ENCODE data around the gene LRFN5.
A peak's percentile ranks its signal among the peaks of the same experiment; 100 is the strongest.
"Not testable (repeated sequence)": the region's sequence is repeated elsewhere in the genome, so short reads cannot be mapped to it uniquely, and the experiment has no call there.

LRFN5 gene

DNA sequence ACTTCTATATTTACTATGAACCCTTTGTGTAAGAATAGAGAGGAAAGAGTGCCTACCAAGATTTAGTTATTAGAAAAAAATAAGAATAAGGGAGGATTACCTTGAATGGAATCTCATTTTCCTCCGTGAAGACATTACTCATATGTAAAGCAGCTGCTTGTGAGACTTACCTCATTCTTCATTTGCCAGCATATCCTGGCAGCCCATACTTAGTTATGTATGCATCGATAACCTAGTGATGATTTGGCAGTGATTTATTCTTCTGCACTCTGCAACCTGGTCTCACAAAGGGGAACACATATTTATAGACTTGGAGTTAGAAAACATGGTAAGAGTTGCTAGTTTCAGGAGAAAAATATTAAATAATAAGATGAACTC lies 56.8 kb downstream of the LRFN5 start:
- DNase-seq (no peak), ATAC-seq (no peak)
- Mint-ChIP-seq H3K4me3 (no peak overlapping the region), H3K27me3 (no peaks in the 10 kb centered on the region), H3K9me3 (no peaks in the 10 kb centered on the region), H3K27ac (no peak overlapping the region), H3K4me1 (no peaks in the 10 kb centered on the region), H3K36me3 (ENCODE audit: low read depth) (no peaks in the 10 kb centered on the region)

DNA sequence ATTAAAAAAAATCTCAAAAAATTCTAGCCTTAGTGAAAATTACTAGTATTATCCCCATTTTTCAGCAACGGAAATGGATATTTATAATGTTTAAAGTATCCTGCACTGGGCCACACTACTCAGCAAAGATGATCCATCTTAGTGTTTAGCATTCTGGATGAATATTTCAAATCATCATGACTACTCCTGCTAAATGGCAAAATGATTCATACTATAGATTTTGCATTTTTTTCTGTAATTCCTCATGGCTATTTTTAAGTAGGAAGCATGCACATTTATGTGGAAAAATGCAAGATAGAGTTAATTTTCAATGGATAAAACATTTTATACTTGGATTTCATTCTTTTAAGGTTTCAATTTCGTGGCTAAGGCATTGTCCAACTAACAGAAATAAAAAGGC lies 59.6 kb downstream of the LRFN5 start:
- no peak overlapping the region for H3K27ac Mint-ChIP-seq
- H3K27me3 Mint-ChIP-seq, result no peaks in the 10 kb centered on the region
- no peak overlapping the region for H3K4me3 Mint-ChIP-seq
- no peaks in the 10 kb centered on the region for H3K36me3 Mint-ChIP-seq (ENCODE audit: low read depth)
- DNase-seq, result no peak
- no peaks in the 10 kb centered on the region for H3K4me1 Mint-ChIP-seq
- no peaks in the 10 kb centered on the region for H3K9me3 Mint-ChIP-seq
- no peak for ATAC-seq

DNA sequence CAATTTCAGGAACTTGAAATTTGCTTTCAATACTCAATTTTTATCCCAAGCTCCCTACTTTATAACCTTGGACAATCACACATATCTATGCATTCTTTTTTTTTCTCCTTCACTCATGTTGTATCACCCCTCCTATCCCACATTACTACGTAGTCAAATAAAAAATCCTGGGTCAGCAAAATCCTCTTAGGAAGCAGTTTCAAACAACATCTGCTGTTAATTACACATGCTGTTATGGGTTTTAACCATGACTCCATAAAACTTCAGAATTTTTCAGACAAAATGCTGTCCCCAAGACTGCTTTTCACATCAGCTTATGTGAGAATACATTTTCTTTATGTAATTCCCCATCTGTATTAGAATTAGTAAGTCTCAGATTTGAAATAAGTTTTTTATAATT lies 61.7 kb downstream of the LRFN5 start:
- Mint-ChIP-seq H3K4me1 (no peaks in the 10 kb centered on the region), H3K4me3 (no peak overlapping the region), H3K36me3 (ENCODE audit: low read depth) (no peaks in the 10 kb centered on the region), H3K27ac (no peak overlapping the region), H3K9me3 (no peaks in the 10 kb centered on the region), H3K27me3 (no peaks in the 10 kb centered on the region)
- DNase-seq (no peak), ATAC-seq (no peak)

DNA sequence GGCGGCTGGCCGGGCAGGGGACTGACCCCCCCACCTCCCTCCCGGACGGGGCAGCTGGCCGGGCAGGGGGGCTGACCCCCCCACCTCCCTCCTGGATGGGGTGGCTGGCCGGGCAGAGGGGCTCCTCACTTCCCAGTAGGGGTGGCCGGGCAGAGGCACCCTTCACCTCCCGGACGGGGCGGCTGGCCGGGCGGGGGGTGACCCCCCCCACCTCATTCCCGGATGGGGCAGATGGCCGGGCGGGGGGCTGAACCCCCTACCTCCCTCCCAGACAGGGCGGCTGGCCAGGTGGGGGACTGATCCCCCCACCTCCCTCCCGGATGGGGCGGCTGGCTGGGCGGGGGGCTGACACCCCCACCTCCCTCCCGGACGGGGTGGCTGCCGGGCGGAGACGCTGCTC lies 66.9 kb downstream of the LRFN5 start:
- H3K4me1 Mint-ChIP-seq; H3K4me3 Mint-ChIP-seq; ATAC-seq; H3K36me3 Mint-ChIP-seq (ENCODE audit: low read depth); H3K27me3 Mint-ChIP-seq; DNase-seq; H3K27ac Mint-ChIP-seq; H3K9me3 Mint-ChIP-seq: not testable (repeated sequence)

DNA sequence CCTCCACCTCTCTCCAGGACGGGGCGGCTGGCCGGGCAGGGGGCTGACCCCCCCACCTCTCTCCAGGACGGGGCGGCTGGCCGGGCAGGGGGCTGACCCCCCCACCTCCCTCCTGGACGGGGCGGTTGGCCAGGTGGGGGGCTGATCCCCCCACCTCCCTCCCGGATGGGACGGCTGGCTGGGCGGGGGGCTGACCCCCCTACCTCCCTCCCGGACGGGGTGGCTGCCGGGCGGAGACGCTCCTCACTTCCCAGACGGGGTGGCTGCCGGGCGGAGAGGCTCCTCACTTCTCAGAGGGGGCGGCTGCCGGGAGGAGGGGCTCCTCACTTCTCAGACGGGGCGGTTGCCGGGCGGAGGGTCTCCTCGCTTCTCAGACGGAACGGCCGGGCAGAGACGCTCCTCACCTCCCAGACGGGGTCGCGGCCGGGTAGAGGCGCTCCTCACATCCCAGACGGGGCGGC lies 67.9 kb downstream of the LRFN5 start:
- not testable (repeated sequence) for H3K36me3 Mint-ChIP-seq (ENCODE audit: low read depth); DNase-seq; H3K27me3 Mint-ChIP-seq; H3K9me3 Mint-ChIP-seq; H3K4me1 Mint-ChIP-seq; H3K4me3 Mint-ChIP-seq; ATAC-seq; H3K27ac Mint-ChIP-seq

DNA sequence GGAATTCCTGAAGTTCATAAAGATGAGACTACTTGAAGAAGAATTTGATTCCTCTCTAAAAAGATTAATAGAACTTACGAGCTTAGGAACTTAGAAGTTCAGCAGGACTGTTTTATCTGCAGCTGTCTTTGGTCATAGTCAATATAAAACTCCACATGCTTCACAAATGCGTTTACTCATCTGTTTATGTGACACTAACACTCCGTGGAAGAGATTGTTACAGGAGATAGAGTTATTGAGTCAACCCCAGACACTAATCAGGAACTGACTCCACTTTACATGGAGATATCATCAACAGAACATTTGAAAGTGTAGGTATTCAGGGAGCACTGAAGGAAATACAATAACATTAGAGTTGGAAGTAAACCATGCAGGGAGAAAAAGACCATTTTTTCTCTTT lies 92.8 kb downstream of the LRFN5 start:
- Mint-ChIP-seq H3K36me3 (ENCODE audit: low read depth) (no peaks in the 10 kb centered on the region), H3K4me1 (no peaks in the 10 kb centered on the region), H3K27me3 (no peaks in the 10 kb centered on the region), H3K9me3 (no peaks in the 10 kb centered on the region), H3K4me3 (no peak overlapping the region), H3K27ac (no peak overlapping the region)
- DNase-seq, result no peak
- no peak for ATAC-seq

DNA sequence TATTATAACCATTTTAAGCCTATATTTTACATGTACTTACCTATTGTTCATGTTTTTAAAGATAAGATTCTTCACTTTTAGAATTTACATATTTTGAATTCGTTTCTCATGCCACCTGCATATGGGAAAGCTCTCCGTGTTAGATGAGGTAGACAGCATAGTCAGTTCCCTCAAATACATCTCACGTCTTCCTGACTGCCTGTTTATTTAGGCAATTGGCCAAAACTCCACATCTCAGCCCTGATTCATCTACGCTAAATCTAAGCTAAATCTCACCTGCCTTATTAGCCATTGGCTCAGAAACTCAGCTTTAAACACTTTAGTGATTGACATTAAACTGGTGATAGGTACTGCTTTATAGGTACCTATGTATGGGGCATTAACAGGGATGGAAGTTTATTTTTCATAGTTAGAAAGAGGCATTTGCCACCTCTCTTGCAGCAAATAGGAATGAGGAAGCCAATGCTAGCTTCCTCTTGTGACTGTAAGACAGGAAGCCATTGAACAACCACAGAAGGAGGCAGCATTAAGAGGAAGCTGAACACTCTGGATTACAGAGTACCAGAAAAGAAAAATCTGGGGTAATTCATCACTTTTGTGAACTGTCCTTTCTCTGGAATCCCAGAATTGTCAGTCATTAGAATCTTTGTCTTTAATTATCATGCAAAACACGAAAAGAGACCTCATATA lies 111.9 kb downstream of the LRFN5 start:
- ATAC-seq (no peak), DNase-seq (no peak)
- no peak overlapping the region for H3K4me3 Mint-ChIP-seq
- no peaks in the 10 kb centered on the region for H3K36me3 Mint-ChIP-seq (ENCODE audit: low read depth)
- peaks cover 1% of the 10 kb centered on the region for H3K27me3 Mint-ChIP-seq
- peaks cover 7% of the 10 kb centered on the region for H3K4me1 Mint-ChIP-seq
- H3K9me3 Mint-ChIP-seq, result no peaks in the 10 kb centered on the region
- no peak overlapping the region for H3K27ac Mint-ChIP-seq

DNA sequence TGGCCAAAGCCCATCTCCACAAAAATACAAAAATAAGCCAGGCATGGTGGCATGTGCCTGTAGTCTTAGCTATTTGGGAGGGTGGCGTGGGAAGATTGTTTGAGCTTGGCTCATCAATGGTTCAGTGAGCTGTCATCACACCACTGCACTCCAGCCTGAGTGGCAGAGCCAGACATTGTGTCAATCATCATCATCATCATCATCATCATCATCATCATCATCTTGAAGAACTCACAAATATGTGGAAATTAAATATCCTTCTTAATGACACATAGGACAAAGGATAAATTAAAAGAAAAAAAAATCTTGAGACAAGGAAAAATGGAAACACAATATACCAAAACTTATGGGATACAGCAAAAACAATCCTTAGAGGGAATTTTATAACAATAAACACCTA lies 132.5 kb downstream of the LRFN5 start:
- Mint-ChIP-seq H3K9me3 (peaks cover 11% of the 10 kb centered on the region), H3K4me3 (no peak overlapping the region), H3K27me3 (peaks cover 6% of the 10 kb centered on the region), H3K36me3 (ENCODE audit: low read depth) (no peaks in the 10 kb centered on the region), H3K4me1 (peaks cover 3% of the 10 kb centered on the region), H3K27ac (no peak overlapping the region)
- no peak for ATAC-seq
- DNase-seq, result no peak

DNA sequence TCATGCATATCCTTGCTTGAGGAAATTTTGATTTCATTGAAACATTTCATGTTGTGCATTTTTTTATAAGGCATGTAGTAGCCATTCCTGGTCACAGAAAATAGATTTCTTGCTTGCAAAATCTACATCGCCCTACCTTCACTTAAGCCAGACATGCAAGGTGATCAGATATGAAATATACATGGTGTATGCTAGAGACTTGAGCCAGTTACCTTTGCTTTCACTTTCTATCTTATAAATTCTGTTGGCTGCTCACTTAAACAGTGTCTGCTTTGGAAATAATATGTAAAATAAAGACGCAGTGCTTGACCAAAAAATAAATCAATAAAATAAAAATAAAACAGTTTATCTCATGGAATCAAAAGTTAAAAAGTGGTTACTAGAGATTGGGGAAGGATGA lies 136.5 kb downstream of the LRFN5 start:
- Mint-ChIP-seq H3K9me3 (no peaks in the 10 kb centered on the region), H3K4me1 (peaks cover 6% of the 10 kb centered on the region), H3K27ac (no peak overlapping the region), H3K4me3 (no peak overlapping the region), H3K36me3 (ENCODE audit: low read depth) (no peaks in the 10 kb centered on the region), H3K27me3 (no peaks in the 10 kb centered on the region)
- no peak for ATAC-seq
- DNase-seq, result no peak

DNA sequence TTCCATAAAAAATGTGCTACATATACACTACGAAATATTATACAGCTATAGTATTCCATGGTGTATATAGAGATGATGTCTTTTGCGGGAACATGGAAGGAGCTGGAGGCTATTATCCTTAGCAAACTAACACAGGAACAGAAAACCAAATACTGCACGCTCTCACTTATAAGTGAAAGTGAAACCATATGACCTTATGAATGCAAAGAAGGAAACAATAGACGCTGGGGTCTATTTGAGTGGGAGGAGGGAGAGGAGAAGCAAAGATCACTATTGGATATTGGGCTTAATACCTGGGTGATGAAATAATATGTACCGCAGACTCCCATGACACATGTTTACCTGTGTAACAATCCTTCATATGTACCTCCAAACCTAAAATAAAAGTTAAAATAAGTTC lies 142.8 kb downstream of the LRFN5 start:
- Mint-ChIP-seq H3K9me3 (no peaks in the 10 kb centered on the region), H3K27me3 (no peaks in the 10 kb centered on the region), H3K4me3 (peak overlapping the region; percentile 53), H3K4me1 (peaks cover 14% of the 10 kb centered on the region), H3K36me3 (ENCODE audit: low read depth) (no peaks in the 10 kb centered on the region), H3K27ac (peak overlapping the region; percentile 35)
- DNase-seq, result no peak
- peak; percentile 61 for ATAC-seq

DNA sequence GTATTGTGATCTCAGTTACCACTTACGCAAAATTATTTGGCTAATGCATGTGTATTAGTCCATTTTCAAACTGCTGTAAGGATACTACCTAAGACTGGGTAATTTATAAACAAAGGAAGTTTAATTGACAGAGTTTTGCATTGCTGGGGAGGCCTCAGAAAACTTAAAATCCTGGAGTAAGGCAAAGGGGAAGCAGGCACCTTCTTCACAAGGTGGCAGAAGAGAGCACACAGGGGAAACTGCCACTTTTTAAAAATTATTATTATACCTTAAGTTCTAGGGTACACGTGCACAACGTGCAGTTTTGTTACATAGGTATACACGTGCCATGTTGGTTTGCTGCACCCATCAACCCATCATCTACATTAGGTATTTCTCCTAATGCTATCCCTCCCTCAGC lies 143.9 kb downstream of the LRFN5 start:
- peaks cover 14% of the 10 kb centered on the region for H3K4me1 Mint-ChIP-seq
- H3K36me3 Mint-ChIP-seq (ENCODE audit: low read depth); H3K27me3 Mint-ChIP-seq; ATAC-seq; DNase-seq; H3K4me3 Mint-ChIP-seq; H3K9me3 Mint-ChIP-seq; H3K27ac Mint-ChIP-seq: not testable (repeated sequence)

DNA sequence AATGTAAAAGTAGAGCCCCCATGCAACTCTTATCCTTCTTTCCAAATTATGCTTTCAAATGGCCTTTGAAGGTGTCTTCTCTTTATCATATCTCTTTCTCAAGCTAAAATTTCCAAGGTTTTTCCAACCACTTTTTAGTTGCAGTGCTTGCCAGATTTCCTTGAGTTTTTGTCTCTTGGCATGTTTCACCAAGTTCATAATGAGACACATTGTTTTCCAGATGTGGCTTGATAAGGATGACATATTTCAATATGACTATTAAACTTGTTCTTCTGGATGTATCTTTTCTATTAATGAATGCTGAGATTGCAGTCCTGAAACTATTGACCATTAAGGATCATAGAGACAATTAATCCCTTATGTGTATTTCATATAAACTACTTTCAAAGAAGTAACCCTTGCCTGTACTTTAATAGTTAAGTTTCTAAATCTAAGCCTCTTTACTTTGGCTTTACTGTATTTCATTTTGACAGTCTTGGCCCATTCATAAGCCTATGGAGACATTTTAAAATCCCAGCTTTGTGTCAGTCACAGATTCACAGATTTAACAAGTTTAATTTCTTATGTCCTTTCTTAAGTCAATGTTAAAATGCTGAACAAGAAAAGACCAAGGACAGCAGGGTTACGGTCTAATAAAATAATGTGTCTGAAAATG lies 151.5 kb downstream of the LRFN5 start:
- no peaks in the 10 kb centered on the region for H3K4me1 Mint-ChIP-seq
- DNase-seq (no peak), ATAC-seq (no peak)
- no peaks in the 10 kb centered on the region for H3K27me3 Mint-ChIP-seq
- H3K36me3 Mint-ChIP-seq (ENCODE audit: low read depth), result no peaks in the 10 kb centered on the region
- no peak overlapping the region for H3K27ac Mint-ChIP-seq
- no peaks in the 10 kb centered on the region for H3K9me3 Mint-ChIP-seq
- no peak overlapping the region for H3K4me3 Mint-ChIP-seq

DNA sequence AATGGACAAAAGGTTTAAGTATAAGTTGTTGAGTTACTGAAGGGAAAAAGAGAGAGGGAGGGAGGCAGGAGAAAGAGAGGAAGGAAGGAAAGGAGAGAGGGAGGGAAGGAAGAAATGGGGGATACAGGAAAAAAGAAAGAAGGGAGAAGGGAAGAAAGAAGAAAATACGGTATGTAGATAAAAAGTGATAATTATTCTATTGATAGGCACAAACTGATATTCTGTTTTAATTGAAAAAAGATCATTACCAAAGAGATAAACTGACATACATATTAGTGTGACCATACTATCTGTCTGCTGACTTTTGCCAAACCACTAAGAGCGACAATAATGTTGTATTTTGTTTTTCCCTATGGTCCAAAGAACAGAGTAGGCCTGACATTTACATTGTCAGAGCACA lies 154.5 kb downstream of the LRFN5 start:
- H3K9me3 Mint-ChIP-seq, result no peaks in the 10 kb centered on the region
- no peaks in the 10 kb centered on the region for H3K27me3 Mint-ChIP-seq
- no peak overlapping the region for H3K27ac Mint-ChIP-seq
- no peak for ATAC-seq
- no peaks in the 10 kb centered on the region for H3K36me3 Mint-ChIP-seq (ENCODE audit: low read depth)
- DNase-seq, result no peak
- H3K4me1 Mint-ChIP-seq, result no peaks in the 10 kb centered on the region
- H3K4me3 Mint-ChIP-seq, result no peak overlapping the region

DNA sequence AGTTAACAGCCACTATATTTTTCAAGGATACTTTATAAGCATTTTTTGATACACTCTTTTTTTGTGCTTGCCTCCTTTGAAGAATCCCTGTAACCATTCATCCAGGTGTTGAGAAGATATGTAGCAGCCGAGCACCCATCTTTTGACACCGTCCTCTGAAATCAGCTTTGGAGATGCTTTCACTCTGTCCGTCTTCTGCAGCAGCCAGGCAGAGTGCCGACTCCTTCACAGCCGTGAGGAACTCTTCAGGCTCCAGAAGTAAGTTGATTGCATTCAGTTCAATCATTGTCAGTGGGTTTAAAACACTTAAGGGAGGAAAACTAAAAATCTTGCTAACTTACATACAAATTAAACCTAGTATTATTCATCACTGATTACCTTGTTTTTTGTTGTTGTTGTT lies 160.1 kb downstream of the LRFN5 start:
- H3K27me3 Mint-ChIP-seq, result no peaks in the 10 kb centered on the region
- H3K4me3 Mint-ChIP-seq, result no peak overlapping the region

DNA sequence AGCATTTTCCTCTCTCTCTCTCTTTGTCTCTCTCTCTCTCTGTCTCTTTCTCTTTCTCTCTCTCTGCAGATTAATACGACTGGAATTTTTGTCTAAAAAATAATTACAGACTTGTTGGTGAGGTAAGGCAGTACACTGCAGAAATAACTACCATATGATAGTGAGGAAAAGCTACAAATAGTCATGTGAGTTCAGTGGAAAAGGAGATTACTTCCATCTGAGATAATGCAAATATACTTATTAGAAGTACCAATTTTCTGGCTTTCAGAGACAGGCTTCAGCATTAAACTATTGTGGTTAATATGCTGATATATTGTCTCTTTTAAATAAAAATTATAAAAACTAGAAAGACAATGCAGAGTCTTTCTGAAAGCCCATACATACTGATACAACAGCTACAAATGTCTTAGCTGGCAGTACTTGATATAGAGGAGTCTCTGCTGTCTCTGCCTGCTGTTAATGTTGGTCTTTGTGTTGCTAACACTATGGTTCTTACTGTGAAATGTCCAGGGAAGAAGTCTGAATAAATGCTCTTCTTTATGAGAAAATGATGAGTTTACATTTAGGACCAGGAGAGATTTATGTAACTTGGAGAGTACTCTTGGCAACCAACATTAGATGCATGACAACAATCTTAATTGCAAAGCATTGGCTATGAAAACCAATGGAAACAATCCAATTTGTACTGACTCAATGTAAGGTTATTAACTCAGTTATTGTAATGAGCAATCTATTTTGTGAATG lies 167.0 kb downstream of the LRFN5 start:
- Mint-ChIP-seq H3K36me3 (ENCODE audit: low read depth) (no peaks in the 10 kb centered on the region), H3K4me1 (no peaks in the 10 kb centered on the region)
- no peak for ATAC-seq

More for the DNA sequence above, 160.1 kb downstream of the LRFN5 start:
- Mint-ChIP-seq H3K4me1 (no peaks in the 10 kb centered on the region), H3K36me3 (ENCODE audit: low read depth) (no peaks in the 10 kb centered on the region), H3K9me3 (no peaks in the 10 kb centered on the region), H3K27ac (no peak overlapping the region)
- ATAC-seq, result no peak
- DNase-seq, result no peak

More for the DNA sequence above, 167.0 kb downstream of the LRFN5 start:
- DNase-seq, result no peak
- no peak overlapping the region for H3K4me3 Mint-ChIP-seq
- no peaks in the 10 kb centered on the region for H3K9me3 Mint-ChIP-seq
- H3K27ac Mint-ChIP-seq, result no peak overlapping the region
- no peaks in the 10 kb centered on the region for H3K27me3 Mint-ChIP-seq

Data from activated naive CD8-positive, alpha-beta T cell treated with anti-CD3 and anti-CD28 coated beads, Interleukin-2, amount 50 U/mL, for 24 hours (primary cell).